Central memory CD8-positive, alpha-beta T cell (primary cell): ENCODE measurements around the gene TIMM13.
A peak's percentile ranks its signal among the peaks of the same experiment; 100 is the strongest.
"Not testable (repeated sequence)": the region's sequence is repeated elsewhere in the genome, so short reads cannot be mapped to it uniquely, and the experiment has no call there.

Experiments
- ATAC-seq: fragments of 150-1000 bp; cut with Tn5 transposase; replicated peaks from 2 replicates; pipeline ENCODE4 v1.10.0; 2022; ENCODE audit warnings: mild to moderate bottlenecking, moderate FRiP score, moderate number of reproducible peaks; ENCODE audit not compliant: poor library complexity, severe bottlenecking; ENCODE audit errors: extremely low read depth
- DNase-seq, 2 donors: peaks; one replicate each; pipeline ENCODE4 v3.0.0; 2021; ENCODE audit warnings: low spot score in 2 of 2
- H3K27ac Mint-ChIP-seq: one replicate; pipeline ENCODE4 v1.8.0; 2022; ENCODE audit warnings: low read depth, mild to moderate bottlenecking, moderate library complexity, mixed read lengths
- H3K27me3 Mint-ChIP-seq: one replicate; pipeline ENCODE4 v1.8.0; 2022; ENCODE audit warnings: mixed read lengths
- H3K36me3 Mint-ChIP-seq: one replicate; pipeline ENCODE4 v1.8.0; 2022; ENCODE audit warnings: mild to moderate bottlenecking, moderate library complexity, mixed read lengths; ENCODE audit not compliant: insufficient read depth
- H3K4me1 Mint-ChIP-seq: one replicate; pipeline ENCODE4 v1.8.0; 2022; ENCODE audit warnings: mixed read lengths
- H3K4me3 Mint-ChIP-seq: one replicate; pipeline ENCODE4 v1.8.0; 2022; ENCODE audit warnings: mild to moderate bottlenecking, moderate library complexity, mixed read lengths
- H3K9me3 Mint-ChIP-seq: one replicate; pipeline ENCODE4 v1.8.0; 2022; ENCODE audit warnings: mixed read lengths

Gene TIMM13

GRCh38 chr19:2423915-2424685, 3.3 kb downstream of the TIMM13 start:
- DNase-seq (no peak), ATAC-seq (no peak)
- Mint-ChIP-seq H3K36me3 (peaks cover 13% of the 10 kb centered on the region), H3K27me3 (no peaks in the 10 kb centered on the region), H3K9me3 (no peaks in the 10 kb centered on the region), H3K27ac (no peak overlapping the region), H3K4me1 (peaks cover 16% of the 10 kb centered on the region), H3K4me3 (no peak overlapping the region)

GRCh38 chr19:2423071-2423914, 4.1 kb downstream of the TIMM13 start:
- ATAC-seq (no peak), DNase-seq (no peak)
- H3K27ac Mint-ChIP-seq: no peak overlapping the region
- H3K4me3 Mint-ChIP-seq: no peak overlapping the region
- peaks cover 13% of the 10 kb centered on the region for H3K36me3 Mint-ChIP-seq
- H3K9me3 Mint-ChIP-seq: no peaks in the 10 kb centered on the region
- peaks cover 16% of the 10 kb centered on the region for H3K4me1 Mint-ChIP-seq
- H3K27me3 Mint-ChIP-seq: no peaks in the 10 kb centered on the region

GRCh38 chr19:2421581-2422306, 5.6 kb downstream of the TIMM13 start:
- Mint-ChIP-seq H3K4me1 (peaks cover 5% of the 10 kb centered on the region), H3K36me3 (peaks cover 5% of the 10 kb centered on the region), H3K27me3 (no peaks in the 10 kb centered on the region), H3K4me3 (no peak overlapping the region), H3K9me3 (no peaks in the 10 kb centered on the region), H3K27ac (no peak overlapping the region)
- DNase-seq: no peak
- no peak for ATAC-seq

- ATAC-seq (no peak), DNase-seq (no peak)
- Mint-ChIP-seq H3K27me3 (no peaks in the 10 kb centered on the region), H3K36me3 (peaks cover 2% of the 10 kb centered on the region), H3K27ac (no peak overlapping the region), H3K4me3 (no peak overlapping the region), H3K4me1 (no peaks in the 10 kb centered on the region), H3K9me3 (no peaks in the 10 kb centered on the region)
Observed at GRCh38 chr19:2420490-2420889, 6.9 kb downstream of the TIMM13 start.

- H3K4me3 Mint-ChIP-seq: no peak overlapping the region
- no peak for ATAC-seq
- DNase-seq: no peak
Observed at GRCh38 chr19:2419754-2420153, 7.6 kb downstream of the TIMM13 start.

GRCh38 chr19:2417881-2418406, 9.4 kb downstream of the TIMM13 start:
- H3K27ac Mint-ChIP-seq: no peak overlapping the region

More at GRCh38 chr19:2419754-2420153, 7.6 kb downstream of the TIMM13 start:
- peak overlapping the region; percentile 51 for H3K27ac Mint-ChIP-seq
- H3K36me3 Mint-ChIP-seq: peaks cover 2% of the 10 kb centered on the region
- H3K27me3 Mint-ChIP-seq: no peaks in the 10 kb centered on the region
- no peaks in the 10 kb centered on the region for H3K4me1 Mint-ChIP-seq
- no peaks in the 10 kb centered on the region for H3K9me3 Mint-ChIP-seq

GRCh38 chr19:2417436-2417835, 9.9 kb downstream of the TIMM13 start:
- not testable (repeated sequence) for H3K9me3 Mint-ChIP-seq, ATAC-seq

More at GRCh38 chr19:2417881-2418406, 9.4 kb downstream of the TIMM13 start:
- no peaks in the 10 kb centered on the region for H3K9me3 Mint-ChIP-seq
- ATAC-seq: no peak
- no peak overlapping the region for H3K4me3 Mint-ChIP-seq
- H3K4me1 Mint-ChIP-seq: no peaks in the 10 kb centered on the region
- H3K27me3 Mint-ChIP-seq: no peaks in the 10 kb centered on the region
- DNase-seq: no peak
- peaks cover 2% of the 10 kb centered on the region for H3K36me3 Mint-ChIP-seq

GRCh38 chr19:2416321-2417097, 10.9 kb downstream of the TIMM13 start:
- Mint-ChIP-seq H3K27ac (no peak overlapping the region), H3K4me1 (no peaks in the 10 kb centered on the region), H3K27me3 (peaks cover 12% of the 10 kb centered on the region), H3K36me3 (peaks cover 2% of the 10 kb centered on the region), H3K4me3 (no peak overlapping the region), H3K9me3 (no peaks in the 10 kb centered on the region)
- ATAC-seq (no peak), DNase-seq (no peak)

More at GRCh38 chr19:2417436-2417835, 9.9 kb downstream of the TIMM13 start:
- DNase-seq, H3K27ac Mint-ChIP-seq, H3K4me1 Mint-ChIP-seq, H3K27me3 Mint-ChIP-seq, H3K4me3 Mint-ChIP-seq, H3K36me3 Mint-ChIP-seq: not testable (repeated sequence)

- Mint-ChIP-seq H3K4me1 (no peaks in the 10 kb centered on the region), H3K9me3 (no peaks in the 10 kb centered on the region), H3K36me3 (peaks cover 2% of the 10 kb centered on the region), H3K27ac (no peak overlapping the region), H3K4me3 (no peak overlapping the region), H3K27me3 (peaks cover 12% of the 10 kb centered on the region)
- no peak for ATAC-seq
- no peak for DNase-seq
Observed at GRCh38 chr19:2415973-2416319, 11.4 kb downstream of the TIMM13 start.

GRCh38 chr19:2415281-2415972, 12.0 kb downstream of the TIMM13 start:
- no peaks in the 10 kb centered on the region for H3K9me3 Mint-ChIP-seq
- ATAC-seq (no peak), DNase-seq (no peak)
- H3K36me3 Mint-ChIP-seq: peaks cover 2% of the 10 kb centered on the region
- no peak overlapping the region for H3K27ac Mint-ChIP-seq
- H3K27me3 Mint-ChIP-seq: peaks cover 12% of the 10 kb centered on the region
- no peaks in the 10 kb centered on the region for H3K4me1 Mint-ChIP-seq
- H3K4me3 Mint-ChIP-seq: no peak overlapping the region

- H3K27ac Mint-ChIP-seq: no peak overlapping the region
- peaks cover 26% of the 10 kb centered on the region for H3K27me3 Mint-ChIP-seq
- ATAC-seq (no peak), DNase-seq (no peak)
- H3K4me3 Mint-ChIP-seq: no peak overlapping the region
- no peaks in the 10 kb centered on the region for H3K9me3 Mint-ChIP-seq
- peaks cover 2% of the 10 kb centered on the region for H3K36me3 Mint-ChIP-seq
- H3K4me1 Mint-ChIP-seq: no peaks in the 10 kb centered on the region
Observed at GRCh38 chr19:2413629-2414028, 13.8 kb downstream of the TIMM13 start.
